ENCODE measurements around the gene IGFBP6.

Gene IGFBP6

DNA sequence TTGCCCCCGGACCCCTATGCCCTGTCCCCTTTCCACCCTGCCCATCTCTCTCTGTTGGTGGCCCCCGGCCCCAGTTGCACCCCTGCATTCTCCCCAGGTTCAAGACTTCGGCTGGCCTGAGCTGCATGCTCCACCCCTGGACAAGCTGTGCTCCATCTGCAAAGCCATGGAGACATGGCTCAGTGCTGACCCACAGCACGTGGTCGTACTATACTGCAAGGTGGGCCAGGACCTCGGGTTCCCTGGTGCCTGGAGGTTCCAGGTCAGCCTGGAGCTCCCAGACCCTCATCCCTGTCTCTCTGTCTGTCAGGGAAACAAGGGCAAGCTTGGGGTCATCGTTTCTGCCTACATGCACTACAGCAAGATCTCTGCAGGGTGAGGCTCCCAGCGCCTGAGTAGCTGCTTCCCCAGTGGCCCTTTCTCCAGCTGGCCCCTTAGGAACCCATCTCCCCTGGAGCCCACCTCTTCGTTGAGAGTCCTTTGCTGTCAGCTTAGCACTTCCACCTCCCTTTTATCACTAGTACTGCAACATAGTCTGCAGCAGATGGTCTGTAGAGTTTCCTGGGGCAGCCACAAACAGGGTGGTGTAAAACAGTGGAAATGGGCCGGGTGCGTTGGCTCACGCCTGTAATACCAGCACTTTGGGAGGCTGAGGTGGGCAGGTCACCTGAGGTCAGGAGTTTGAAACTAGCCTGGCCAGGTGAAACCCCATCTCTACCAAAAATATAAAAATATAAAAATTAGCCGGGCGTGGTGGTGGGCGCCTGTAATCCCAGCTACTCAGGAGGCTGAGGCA is 41.8 kb upstream of the IGFBP6 start:
- DNase-seq (ENCODE audit: extremely low spot score), result no peak
- ChIA-PET CTCF (interaction anchor here (0.9 to 17.8 kb wide), 4 partner anchors 8 to 43 kb away, joined by 3 to 264 read pairs (median 8); no protein-coding TSS in a partner anchor), POLR2A (interaction anchor here (0.8 kb wide), 1 partner anchor 23 kb away, joined by 4 read pairs; the partner anchor contains the start of gene SPRYD3)
- TF ChIP-seq, protein P1, sequence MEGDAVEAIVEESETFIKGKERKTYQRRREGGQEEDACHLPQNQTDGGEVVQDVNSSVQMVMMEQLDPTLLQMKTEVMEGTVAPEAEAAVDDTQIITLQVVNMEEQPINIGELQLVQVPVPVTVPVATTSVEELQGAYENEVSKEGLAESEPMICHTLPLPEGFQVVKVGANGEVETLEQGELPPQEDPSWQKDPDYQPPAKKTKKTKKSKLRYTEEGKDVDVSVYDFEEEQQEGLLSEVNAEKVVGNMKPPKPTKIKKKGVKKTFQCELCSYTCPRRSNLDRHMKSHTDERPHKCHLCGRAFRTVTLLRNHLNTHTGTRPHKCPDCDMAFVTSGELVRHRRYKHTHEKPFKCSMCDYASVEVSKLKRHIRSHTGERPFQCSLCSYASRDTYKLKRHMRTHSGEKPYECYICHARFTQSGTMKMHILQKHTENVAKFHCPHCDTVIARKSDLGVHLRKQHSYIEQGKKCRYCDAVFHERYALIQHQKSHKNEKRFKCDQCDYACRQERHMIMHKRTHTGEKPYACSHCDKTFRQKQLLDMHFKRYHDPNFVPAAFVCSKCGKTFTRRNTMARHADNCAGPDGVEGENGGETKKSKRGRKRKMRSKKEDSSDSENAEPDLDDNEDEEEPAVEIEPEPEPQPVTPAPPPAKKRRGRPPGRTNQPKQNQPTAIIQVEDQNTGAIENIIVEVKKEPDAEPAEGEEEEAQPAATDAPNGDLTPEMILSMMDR (IDR thresholded peaks at IDR 0.05; ENCODE audit: control extremely low read depth, extremely low read depth, low read depth, missing control alignments), result no peak

DNA sequence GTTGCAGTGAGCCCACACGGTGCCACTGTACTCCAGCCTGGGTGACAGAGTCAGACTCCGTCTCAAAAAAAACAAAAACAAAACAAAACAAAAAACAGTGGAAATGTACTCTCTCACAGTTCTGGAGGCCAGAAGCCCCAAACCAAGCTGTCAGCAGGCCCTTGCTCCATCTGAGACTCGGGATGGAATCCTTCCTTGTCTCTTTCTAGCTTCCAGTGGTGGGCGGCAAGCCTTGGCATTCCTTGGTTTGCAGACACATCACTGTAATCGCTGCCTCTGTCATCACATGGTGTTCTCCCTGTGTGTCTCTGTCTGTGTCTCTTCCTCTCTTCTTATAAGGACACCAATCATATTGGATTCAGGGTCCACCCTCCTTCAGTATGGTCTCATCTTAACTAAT is 41.2 kb upstream of the IGFBP6 start:
- TF ChIP-seq, protein P1 (IDR thresholded peaks at IDR 0.05; ENCODE audit: control extremely low read depth, extremely low read depth, low read depth, missing control alignments), result no peak
- POLR2A ChIA-PET, result no interaction called here
- CTCF ChIA-PET, result interaction anchor here (1.6 to 17.8 kb wide), 3 partner anchors 8 to 11 kb away, joined by 9 to 264 read pairs (median 14); no protein-coding TSS in a partner anchor
- no peak for DNase-seq (ENCODE audit: extremely low spot score)

DNA sequence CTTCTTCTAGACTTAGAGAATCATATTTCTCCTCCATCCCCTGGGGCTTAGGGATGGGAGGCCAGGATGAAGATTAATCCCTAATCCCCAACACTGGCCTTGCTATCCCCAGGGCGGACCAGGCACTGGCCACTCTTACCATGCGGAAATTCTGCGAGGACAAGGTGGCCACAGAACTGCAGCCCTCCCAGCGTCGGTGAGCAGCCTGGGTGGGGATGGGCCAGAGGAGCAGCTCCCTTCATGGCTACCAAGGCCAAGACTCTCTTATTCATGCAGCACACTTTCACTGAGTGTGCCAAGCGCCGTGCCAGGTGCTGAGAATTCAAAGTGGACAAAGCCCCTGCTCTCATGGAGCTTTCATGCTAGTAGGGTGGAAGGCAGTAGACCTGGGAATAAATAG is 40.6 kb upstream of the IGFBP6 start:
- DNase-seq (ENCODE audit: extremely low spot score), result no peak
- TF ChIP-seq, protein P1 (IDR thresholded peaks at IDR 0.05; ENCODE audit: control extremely low read depth, extremely low read depth, low read depth, missing control alignments), result no peak
- POLR2A ChIA-PET, result interaction anchor here (1.9 kb wide), 1 partner anchor 22 kb away, joined by 8 read pairs; the partner anchor contains the start of gene SPRYD3
- CTCF ChIA-PET, result interaction anchor here (0.9 to 17.8 kb wide), 4 partner anchors 9 to 42 kb away, joined by 4 to 264 read pairs (median 12); no protein-coding TSS in a partner anchor

DNA sequence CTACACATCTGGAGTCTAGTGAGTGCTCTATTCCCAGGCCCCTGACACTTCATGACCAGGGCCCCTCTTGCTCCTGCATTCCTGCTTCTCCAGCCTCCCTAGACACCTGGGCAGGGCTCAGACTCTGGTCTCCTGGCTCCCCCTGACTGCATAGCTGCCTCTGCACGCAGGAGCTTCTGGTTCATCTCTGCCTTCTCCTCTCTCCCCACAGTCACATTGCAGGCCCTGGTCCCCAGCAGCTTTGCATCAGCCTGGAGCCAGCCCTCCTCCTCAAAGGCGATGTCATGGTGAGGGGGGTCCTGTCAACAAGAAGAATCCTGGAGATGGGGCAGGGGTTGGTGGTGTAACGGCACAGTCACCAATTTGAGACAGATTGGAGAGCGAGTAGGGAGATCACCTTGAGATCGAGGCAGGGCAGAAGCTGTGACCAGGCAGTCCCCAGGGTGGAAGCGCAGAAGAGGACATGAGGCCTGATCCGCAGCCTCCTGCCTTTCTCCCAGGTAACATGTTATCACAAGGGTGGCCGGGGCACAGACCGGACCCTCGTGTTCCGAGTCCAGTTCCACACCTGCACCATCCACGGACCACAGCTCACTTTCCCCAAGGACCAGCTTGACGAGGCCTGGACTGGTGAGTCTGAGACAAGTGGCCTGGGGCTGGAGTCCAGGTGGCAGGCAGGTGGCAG is 39.5 kb upstream of the IGFBP6 start:
- TF ChIP-seq, protein P1 (IDR thresholded peaks at IDR 0.05; ENCODE audit: control extremely low read depth, extremely low read depth, low read depth, missing control alignments), result no peak
- CTCF ChIA-PET, result interaction anchor here (1.0 to 17.8 kb wide), 5 partner anchors 8 to 41 kb away, joined by 3 to 264 read pairs (median 14); partner anchors contain the start of gene TNS2
- no peak for DNase-seq (ENCODE audit: extremely low spot score)
- POLR2A ChIA-PET, result interaction anchor here (0.6 to 1.9 kb wide), 2 partner anchors 21 to 241 kb away, joined by 4 to 8 read pairs; partner anchors contain the start of genes MYG1 and SPRYD3

DNA sequence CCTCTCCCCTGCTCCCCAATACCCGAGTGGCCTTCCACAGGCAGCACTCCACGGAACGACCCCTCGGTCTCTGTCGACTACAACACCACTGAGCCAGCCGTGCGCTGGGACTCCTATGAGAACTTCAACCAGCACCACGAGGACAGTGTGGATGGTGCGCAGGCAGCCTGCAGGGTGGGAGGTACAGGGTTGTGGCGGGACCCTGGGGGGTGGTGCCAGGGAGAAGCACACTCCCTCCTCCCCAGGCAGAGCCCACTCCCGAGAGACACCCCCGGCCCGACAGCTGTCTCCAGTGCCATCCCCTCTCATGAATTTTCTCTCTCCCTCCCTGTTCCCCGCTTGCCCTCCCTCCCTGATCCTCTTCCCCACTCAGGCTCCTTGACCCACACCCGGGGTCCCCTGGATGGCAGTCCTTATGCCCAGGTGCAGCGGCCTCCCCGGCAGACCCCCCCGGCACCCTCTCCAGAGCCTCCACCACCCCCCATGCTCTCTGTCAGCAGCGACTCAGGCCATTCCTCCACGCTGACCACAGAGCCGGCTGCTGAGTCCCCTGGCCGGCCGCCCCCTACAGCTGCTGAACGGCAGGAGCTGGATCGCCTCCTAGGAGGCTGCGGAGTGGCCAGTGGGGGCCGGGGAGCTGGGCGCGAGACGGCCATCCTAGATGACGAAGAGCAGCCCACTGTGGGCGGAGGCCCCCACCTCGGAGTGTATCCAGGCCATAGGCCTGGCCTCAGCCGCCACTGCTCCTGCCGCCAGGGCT is 38.6 kb upstream of the IGFBP6 start:
- CTCF ChIA-PET, result interaction anchor here (1.0 to 17.8 kb wide), 4 partner anchors 7 to 40 kb away, joined by 3 to 264 read pairs (median 134); partner anchors contain the start of gene TNS2
- TF ChIP-seq, protein P1 (IDR thresholded peaks at IDR 0.05; ENCODE audit: control extremely low read depth, extremely low read depth, low read depth, missing control alignments), result no peak
- POLR2A ChIA-PET, result interaction anchor here (0.6 to 1.9 kb wide), 2 partner anchors 20 to 240 kb away, joined by 4 to 8 read pairs; partner anchors contain the start of genes MYG1 and SPRYD3
- DNase-seq (ENCODE audit: extremely low spot score), result no peak
